HTERT RPE-1 (cell line): ENCODE results near the gene OLAH.

Experiments
- in situ Hi-C: fragments of 300-500 bp; cut with MboI; formaldehyde crosslinking; loops from 4 replicates; pipeline ENCODE4 v1.14.3; 2020; ENCODE audit warnings: low sequenced_read_pairs

The OLAH gene

DNA sequence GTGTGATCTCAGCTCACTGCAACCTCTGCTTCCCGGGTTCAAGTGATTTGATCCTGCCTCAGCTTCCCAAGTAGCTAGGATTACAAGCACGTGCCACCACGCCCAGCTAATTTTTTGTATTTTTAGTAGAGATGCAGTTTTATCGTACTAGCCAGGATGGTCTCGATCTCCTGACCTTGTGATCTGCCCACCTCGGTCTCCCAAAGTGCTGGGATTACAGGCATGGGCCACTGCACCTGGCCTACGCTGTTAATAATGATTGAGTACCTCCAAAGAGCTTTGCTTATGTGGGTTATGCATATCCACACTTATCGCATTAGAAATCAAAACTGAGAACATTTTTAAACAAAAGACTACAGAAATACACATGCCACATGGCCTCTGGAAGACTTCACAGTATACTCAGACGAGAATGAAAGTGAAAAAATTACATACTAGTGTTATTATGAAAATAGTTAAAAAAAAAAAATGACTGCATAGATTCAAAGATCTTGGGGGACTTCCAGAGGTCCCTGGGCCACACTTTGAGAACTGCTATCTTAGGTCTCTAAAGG, 78.8 kb downstream of the OLAH start:
- in situ Hi-C loops: no loop called here
